ENCODE measurements around the gene HPS4.
A peak's percentile ranks its signal among the peaks of the same experiment; 100 is the strongest.

The HPS4 gene

GRCh38 chr22:26463101-26463661 is 20.4 kb downstream of the HPS4 start:
- no peak for DNase-seq

- no peak for DNase-seq
Measured at GRCh38 chr22:26462641-26463040, 20.9 kb downstream of the HPS4 start.

- no peak for DNase-seq
Measured at GRCh38 chr22:26462051-26462450, 21.5 kb downstream of the HPS4 start.

GRCh38 chr22:26461188-26461810 is 22.3 kb downstream of the HPS4 start:
- peak; percentile 22 for DNase-seq

GRCh38 chr22:26460202-26460601 is 23.4 kb downstream of the HPS4 start:
- DNase-seq = no peak

- no peak for DNase-seq
Measured at GRCh38 chr22:26457661-26458272, 25.8 kb downstream of the HPS4 start.

GRCh38 chr22:26453812-26454500 is 29.6 kb downstream of the HPS4 start:
- no peak for DNase-seq

- DNase-seq = no peak
Measured at GRCh38 chr22:26453216-26453615, 30.4 kb downstream of the HPS4 start.

- no peak for DNase-seq
Measured at GRCh38 chr22:26452236-26453016, 31.2 kb downstream of the HPS4 start.

- DNase-seq = no peak
Measured at GRCh38 chr22:26450453-26451185, 33.0 kb downstream of the HPS4 start.

GRCh38 chr22:26448941-26449340 is 34.6 kb downstream of the HPS4 start:
- DNase-seq = no peak

GRCh38 chr22:26448334-26448733 is 35.2 kb downstream of the HPS4 start:
- no peak for DNase-seq

GRCh38 chr22:26447584-26448329 is 35.8 kb downstream of the HPS4 start:
- no peak for DNase-seq

- DNase-seq = no peak
Measured at GRCh38 chr22:26446808-26447515, 36.6 kb downstream of the HPS4 start.

- no peak for DNase-seq
Measured at GRCh38 chr22:26445577-26446275, 37.9 kb downstream of the HPS4 start.

- no peak for DNase-seq
Measured at GRCh38 chr22:26444777-26445176, 38.8 kb downstream of the HPS4 start.

GRCh38 chr22:26443901-26444690 is 39.5 kb downstream of the HPS4 start:
- DNase-seq = no peak

GRCh38 chr22:26442086-26442756 is 41.4 kb downstream of the HPS4 start:
- DNase-seq = no peak

GRCh38 chr22:26439559-26439958 is 44.0 kb downstream of the HPS4 start:
- no peak for DNase-seq
